ENCODE results near the gene SLC27A5. TPM values are rescaled to one million over a fixed set of nuclear protein-coding genes. Genes with fewer than 3 reads are reported as not detected.

Gene SLC27A5
- total and polyA plus RNA-seq, 2 of the 4 experiments (the other 2 are of a cell fraction): 7.7 to 11.2 TPM

DNA sequence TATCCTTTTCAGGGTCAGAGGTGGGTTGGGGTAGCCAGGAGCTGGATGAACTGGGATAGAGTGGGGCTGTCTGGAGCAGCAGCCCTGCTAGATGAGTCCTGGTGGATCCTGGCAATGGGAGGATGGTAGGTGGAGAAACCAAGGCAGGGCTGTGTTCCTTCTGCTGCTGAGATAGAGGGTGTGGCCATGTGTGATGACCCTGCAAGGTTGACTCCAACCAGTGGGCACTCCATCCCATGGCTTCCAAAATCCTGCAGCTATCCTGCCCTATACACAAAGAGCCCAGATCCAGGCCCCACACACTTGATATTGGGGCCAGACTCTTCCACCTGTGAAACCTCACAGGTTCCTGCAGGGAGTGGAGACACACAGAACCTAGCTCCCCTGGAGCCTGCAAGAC is 38.0 kb downstream of the SLC27A5 start:
- Histone ChIP-seq H3K23ac (ENCODE audit: low read depth, low read length) (no peak overlapping the region), H3K9ac (ENCODE audit: low read depth, low read length) (no peak overlapping the region), H3K36me3 (ENCODE audit: control insufficient read depth, insufficient read depth, low read length) (peaks cover 29% of the 10 kb centered on the region), H2AFZ (replicated peaks; ENCODE audit: low read length, poor library complexity) (no peak overlapping the region), H3K27ac (ENCODE audit: insufficient read depth, low read length) (no peak overlapping the region), H4K5ac (ENCODE audit: low read depth, low read length) (no peak overlapping the region), H4K8ac (ENCODE audit: low read depth in 2 of 2, low read length in 2 of 2) (no peak overlapping the region), H3K27me3 (ENCODE audit: control insufficient read depth, insufficient read depth, low read length) (no peaks in the 10 kb centered on the region), H2AK9ac (replicated peaks; ENCODE audit: low read depth, low read length, poor library complexity) (no peak overlapping the region), H3K9me1 (ENCODE audit: insufficient read depth, low read length) (peaks cover 31% of the 10 kb centered on the region), H3K18ac (ENCODE audit: low read depth, low read length) (no peak overlapping the region), H2BK5ac (ENCODE audit: low read depth, low read length, poor library complexity, severe bottlenecking) (no peak overlapping the region), H2BK20ac (ENCODE audit: low read depth, low read length) (no peak overlapping the region), H3K14ac (replicated peaks; ENCODE audit: low read depth, low read length) (no peak overlapping the region), H3K56ac (ENCODE audit: extremely low read depth, insufficient read depth, low read length) (no peak overlapping the region), H3K4me1 (ENCODE audit: control insufficient read depth, insufficient read depth, low read length) (peaks cover 19% of the 10 kb centered on the region), H4K91ac (ENCODE audit: insufficient read depth, low read depth, low read length) (no peak overlapping the region), H2BK120ac (ENCODE audit: low read depth, low read length) (no peak overlapping the region), H3K4me3 (ENCODE audit: insufficient read depth, low read depth, low read length) (no peak overlapping the region), H2BK15ac (ENCODE audit: low read depth, low read length) (no peak overlapping the region), H3K4ac (ENCODE audit: low read depth, low read length) (no peak overlapping the region), H3K4me2 (ENCODE audit: low read depth, low read length) (no peak overlapping the region), H3K9me3 (ENCODE audit: control insufficient read depth, insufficient read depth, low read length) (no peaks in the 10 kb centered on the region), H3K79me1 (ENCODE audit: low read depth in 1 of 2, low read length in 2 of 2) (peaks cover 13 to 56% of the 10 kb centered on the region in 2 experiments), H4K20me1 (ENCODE audit: insufficient read depth, low read length) (peaks cover 22% of the 10 kb centered on the region), H2AK5ac (ENCODE audit: low read depth, low read length) (no peak overlapping the region)
- TF ChIP-seq RCOR1 (IDR thresholded peaks at IDR 0.05; ENCODE audit: insufficient replicate concordance, low read length) (no peak), MAZ (IDR thresholded peaks at IDR 0.05; ENCODE audit: borderline replicate concordance, low read depth, low read length) (no peak), RFX5 (IDR thresholded peaks at IDR 0.05; ENCODE audit: low read depth, low read length) (no peak), MXI1 (IDR thresholded peaks at IDR 0.05; ENCODE audit: borderline replicate concordance, low read depth, low read length) (no peak), SMC3 (IDR thresholded peaks at IDR 0.05; ENCODE audit: low read depth, low read length) (no peak), ELK1 (IDR thresholded peaks at IDR 0.05; ENCODE audit: borderline replicate concordance, low read depth, low read length) (no peak), CHD1 (IDR thresholded peaks at IDR 0.05; ENCODE audit: low read depth, low read length) (no peak), CEBPB (IDR thresholded peaks at IDR 0.05; ENCODE audit: low read depth, low read length) (no peak), RAD21 (IDR thresholded peaks at IDR 0.05; ENCODE audit: low read length) (no peak), FOS (IDR thresholded peaks at IDR 0.05; ENCODE audit: low read depth, low read length) (no peak), BHLHE40 (IDR thresholded peaks at IDR 0.05; ENCODE audit: low read depth, low read length) (no peak), NFE2L2 (IDR thresholded peaks at IDR 0.05; ENCODE audit: low read depth, low read length) (no peak), MAFK (IDR thresholded peaks at IDR 0.05; ENCODE audit: low read depth, low read length) (no peak), POLR2A (IDR thresholded peaks at IDR 0.05; ENCODE audit: low read depth, low read length) (no peak)
- TF ChIP-seq, protein P1, sequence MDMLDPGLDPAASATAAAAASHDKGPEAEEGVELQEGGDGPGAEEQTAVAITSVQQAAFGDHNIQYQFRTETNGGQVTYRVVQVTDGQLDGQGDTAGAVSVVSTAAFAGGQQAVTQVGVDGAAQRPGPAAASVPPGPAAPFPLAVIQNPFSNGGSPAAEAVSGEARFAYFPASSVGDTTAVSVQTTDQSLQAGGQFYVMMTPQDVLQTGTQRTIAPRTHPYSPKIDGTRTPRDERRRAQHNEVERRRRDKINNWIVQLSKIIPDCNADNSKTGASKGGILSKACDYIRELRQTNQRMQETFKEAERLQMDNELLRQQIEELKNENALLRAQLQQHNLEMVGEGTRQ (IDR thresholded peaks at IDR 0.05; ENCODE audit: low read depth, low read length): no peak
- TF ChIP-seq, protein P2, sequence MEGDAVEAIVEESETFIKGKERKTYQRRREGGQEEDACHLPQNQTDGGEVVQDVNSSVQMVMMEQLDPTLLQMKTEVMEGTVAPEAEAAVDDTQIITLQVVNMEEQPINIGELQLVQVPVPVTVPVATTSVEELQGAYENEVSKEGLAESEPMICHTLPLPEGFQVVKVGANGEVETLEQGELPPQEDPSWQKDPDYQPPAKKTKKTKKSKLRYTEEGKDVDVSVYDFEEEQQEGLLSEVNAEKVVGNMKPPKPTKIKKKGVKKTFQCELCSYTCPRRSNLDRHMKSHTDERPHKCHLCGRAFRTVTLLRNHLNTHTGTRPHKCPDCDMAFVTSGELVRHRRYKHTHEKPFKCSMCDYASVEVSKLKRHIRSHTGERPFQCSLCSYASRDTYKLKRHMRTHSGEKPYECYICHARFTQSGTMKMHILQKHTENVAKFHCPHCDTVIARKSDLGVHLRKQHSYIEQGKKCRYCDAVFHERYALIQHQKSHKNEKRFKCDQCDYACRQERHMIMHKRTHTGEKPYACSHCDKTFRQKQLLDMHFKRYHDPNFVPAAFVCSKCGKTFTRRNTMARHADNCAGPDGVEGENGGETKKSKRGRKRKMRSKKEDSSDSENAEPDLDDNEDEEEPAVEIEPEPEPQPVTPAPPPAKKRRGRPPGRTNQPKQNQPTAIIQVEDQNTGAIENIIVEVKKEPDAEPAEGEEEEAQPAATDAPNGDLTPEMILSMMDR (conservative IDR thresholded peaks at IDR 0.05; ENCODE audit: low read depth, low read length): no peak
- intact Hi-C loops (cut with micrococcal nuclease): no loop called here
- in situ Hi-C loops (cut with MboI; ENCODE audit: low sequenced_read_pairs): no loop called here
- ATAC-seq (ENCODE audit: low read depth) (no peak), DNase-seq (no peak)
- dilution Hi-C loops (cut with HindIII; ENCODE audit: low sequenced_read_pairs, unreplicated experiment): no loop called here
- no TSS peak for BruUV-seq (replicated peaks)
- ChIA-PET CTCF (no interaction called here), POLR2A (ENCODE audit: unreplicated experiment) (no interaction called here)
